Measurements from ENCODE around the gene NUDT3.

NUDT3 gene

DNA sequence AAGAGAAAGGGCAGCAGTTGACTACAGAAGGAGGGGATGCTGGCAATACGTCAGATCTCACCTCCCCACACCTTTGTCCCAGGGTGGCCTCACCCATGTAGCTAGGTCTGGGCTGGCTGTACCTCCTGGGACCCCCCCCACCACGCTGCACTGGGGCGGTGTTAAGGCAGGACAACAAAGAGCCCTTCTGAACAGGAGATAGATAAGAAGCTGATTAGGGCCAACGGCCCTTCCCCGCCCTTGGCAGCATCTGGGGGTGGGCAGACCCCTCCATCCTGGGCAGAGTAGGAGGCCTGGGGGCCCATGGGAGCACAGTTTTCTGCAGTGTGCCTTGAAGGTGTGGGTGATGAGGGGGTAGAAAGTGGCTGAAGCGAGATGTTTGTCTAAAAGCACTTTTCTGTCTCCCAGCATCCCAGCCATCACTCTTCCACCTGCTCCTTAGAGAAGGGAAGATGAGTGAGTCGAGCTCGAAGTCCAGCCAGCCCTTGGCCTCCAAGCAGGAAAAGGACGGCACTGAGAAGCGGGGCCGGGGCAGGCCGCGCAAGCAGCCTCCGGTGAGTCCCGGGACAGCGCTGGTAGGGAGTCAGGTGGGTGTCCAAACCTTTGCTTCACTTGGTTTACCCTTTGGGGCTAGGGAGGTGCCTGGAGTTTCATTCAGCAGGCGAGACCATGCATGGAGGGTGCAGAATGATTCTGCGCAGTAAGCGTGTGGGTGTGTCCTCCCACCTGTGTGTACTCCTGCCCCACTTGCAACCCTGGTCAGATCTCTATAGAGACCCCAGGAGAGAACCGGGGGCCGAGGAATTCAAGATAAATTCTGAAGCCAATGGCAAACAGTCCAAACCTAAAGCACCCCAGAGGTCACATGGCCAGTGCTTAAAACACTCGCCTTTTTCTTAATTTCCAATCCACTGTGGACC is 151.9 kb downstream of the NUDT3 start:
- ChIA-PET POLR2A (interaction anchor here (1.0 kb wide), 1 partner anchor 17 kb away, joined by 4 read pairs; no protein-coding TSS in a partner anchor), CTCF (no interaction called here)
- DNase-seq (ENCODE audit: extremely low spot score) = peak; percentile 1
- TF ChIP-seq TARDBP (IDR thresholded peaks at IDR 0.05) (no peak), ZNF384 (IDR thresholded peaks at IDR 0.05) (no peak), FOXK2 (IDR thresholded peaks at IDR 0.05) (no peak), FOXM1 (IDR thresholded peaks at IDR 0.05; ENCODE audit: borderline replicate concordance) (no peak), SP1 (IDR thresholded peaks at IDR 0.05) (no peak), SUZ12 (IDR thresholded peaks at IDR 0.05) (no peak), HDGF (IDR thresholded peaks at IDR 0.05; ENCODE audit: borderline replicate concordance) (no peak), CTBP1 (IDR thresholded peaks at IDR 0.05; ENCODE audit: borderline replicate concordance) (no peak)

DNA sequence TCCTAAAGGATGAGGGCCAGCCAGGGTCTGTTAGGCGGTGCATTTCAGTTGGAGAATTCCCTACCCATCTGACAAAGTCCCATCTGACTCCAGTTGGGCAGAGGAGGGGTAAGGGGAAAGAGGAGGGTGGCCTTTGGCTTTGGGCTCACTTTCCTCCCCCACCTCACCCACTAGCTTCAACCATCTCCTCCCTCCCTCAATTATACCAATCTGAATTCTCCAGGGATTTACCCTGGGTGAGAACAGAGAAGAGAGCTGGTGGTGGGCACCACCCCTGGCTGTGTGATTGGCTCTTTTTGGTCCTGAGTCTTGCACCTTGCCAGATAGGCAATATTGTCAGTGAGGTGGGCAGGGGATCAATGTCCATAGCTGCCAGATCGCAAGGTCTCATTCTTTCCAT is 152.6 kb downstream of the NUDT3 start:
- no peak for DNase-seq (ENCODE audit: extremely low spot score)
- CTCF ChIA-PET = no interaction called here
- POLR2A ChIA-PET = interaction anchor here (1.0 kb wide), 1 partner anchor 16 kb away, joined by 4 read pairs; no protein-coding TSS in a partner anchor
- no peak for TF ChIP-seq PKNOX1 (IDR thresholded peaks at IDR 0.05)
- TF ChIP-seq FOXA1 (IDR thresholded peaks at IDR 0.05) = no peak
- no peak for TF ChIP-seq HDGF (IDR thresholded peaks at IDR 0.05; ENCODE audit: borderline replicate concordance)
- no peak for TF ChIP-seq FOXK2 (IDR thresholded peaks at IDR 0.05)

DNA sequence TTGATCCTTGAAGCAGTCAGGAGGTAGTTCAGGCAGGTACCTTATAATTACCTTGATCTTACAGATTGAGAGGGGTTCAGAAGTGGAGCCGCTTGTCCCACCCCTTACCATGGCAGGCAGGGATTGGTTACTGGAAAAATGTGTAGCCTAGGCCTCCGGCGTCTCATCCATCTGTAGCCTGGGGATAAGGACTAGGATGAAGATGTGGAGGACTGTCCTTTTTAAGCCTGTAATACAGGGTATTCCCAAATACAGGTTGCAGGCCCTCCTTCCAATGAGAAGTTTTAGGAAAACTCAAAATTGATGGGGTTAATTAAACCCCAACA is 153.0 kb downstream of the NUDT3 start:
- DNase-seq (ENCODE audit: extremely low spot score) = peak; percentile 5
- TF ChIP-seq SUZ12 (IDR thresholded peaks at IDR 0.05) (no peak), ZNF384 (IDR thresholded peaks at IDR 0.05) (no peak)
- ChIA-PET POLR2A (interaction anchor here (1.0 kb wide), 1 partner anchor 16 kb away, joined by 4 read pairs; no protein-coding TSS in a partner anchor), CTCF (no interaction called here)

GRCh38 chr6:34238585-34239499 is 153.6 kb downstream of the NUDT3 start:
- ChIA-PET CTCF (no interaction called here), POLR2A (no interaction called here)
- peak; percentile 5 for DNase-seq (ENCODE audit: extremely low spot score)
- TF ChIP-seq PKNOX1 (IDR thresholded peaks at IDR 0.05) = peak; percentile 69
- TF ChIP-seq TARDBP (IDR thresholded peaks at IDR 0.05) = no peak

DNA sequence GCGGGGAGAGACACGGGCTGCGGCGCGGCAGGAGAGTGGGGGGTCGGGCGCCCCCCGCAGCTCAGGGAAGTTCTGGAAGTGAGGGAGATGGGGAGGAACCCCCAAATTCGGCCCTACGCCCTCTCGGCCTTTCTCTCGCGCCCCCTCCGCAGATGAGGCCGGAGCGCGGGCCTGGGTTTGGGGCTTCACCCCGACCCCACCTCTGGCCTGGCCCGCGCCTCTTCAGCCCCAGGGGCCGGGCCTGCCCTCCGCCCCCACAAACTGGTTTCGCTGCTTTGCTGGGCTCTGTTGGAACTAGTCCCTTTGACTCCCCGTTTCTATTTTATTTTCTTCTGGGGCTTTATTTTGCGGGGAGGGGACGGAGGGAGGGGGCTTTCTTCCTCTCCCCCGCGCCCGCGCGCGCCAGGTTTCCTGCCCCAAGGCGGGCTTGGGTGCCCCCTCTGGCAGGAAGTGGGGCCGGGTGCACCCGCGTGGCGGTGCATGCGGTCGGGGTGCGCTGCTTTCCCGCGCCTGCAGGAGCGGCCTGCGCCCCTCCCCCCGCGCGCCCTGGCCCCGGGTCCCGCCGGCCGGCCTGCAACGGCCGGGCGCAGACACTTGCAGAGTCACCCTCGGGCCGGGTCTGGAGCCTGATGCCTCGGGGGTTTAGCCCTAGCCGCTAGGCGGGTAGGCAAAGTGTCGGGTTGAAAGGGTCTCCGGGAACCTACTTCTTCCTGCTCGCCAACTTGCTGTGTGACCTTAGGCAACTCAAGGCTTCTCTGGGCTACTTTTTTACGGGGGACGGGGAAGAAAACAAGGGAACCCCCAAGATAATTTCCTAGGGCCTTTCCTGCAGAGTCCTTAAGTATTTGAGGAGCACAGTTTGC is 154.5 kb downstream of the NUDT3 start:
- peak; percentile 37 for DNase-seq (ENCODE audit: extremely low spot score)
- ChIA-PET POLR2A (interaction anchor here (1.0 to 2.2 kb wide), 4 partner anchors 11 to 42 kb away, joined by 3 to 21 read pairs (median 10); no protein-coding TSS in a partner anchor), CTCF (interaction anchor here (1.7 kb wide), 1 partner anchor 42 kb away, joined by 4 read pairs; no protein-coding TSS in a partner anchor)
- TF ChIP-seq L3MBTL2 (conservative IDR thresholded peaks at IDR 0.05) (peak; percentile 67), CTBP1 (IDR thresholded peaks at IDR 0.05; ENCODE audit: borderline replicate concordance) (no peak)

DNA sequence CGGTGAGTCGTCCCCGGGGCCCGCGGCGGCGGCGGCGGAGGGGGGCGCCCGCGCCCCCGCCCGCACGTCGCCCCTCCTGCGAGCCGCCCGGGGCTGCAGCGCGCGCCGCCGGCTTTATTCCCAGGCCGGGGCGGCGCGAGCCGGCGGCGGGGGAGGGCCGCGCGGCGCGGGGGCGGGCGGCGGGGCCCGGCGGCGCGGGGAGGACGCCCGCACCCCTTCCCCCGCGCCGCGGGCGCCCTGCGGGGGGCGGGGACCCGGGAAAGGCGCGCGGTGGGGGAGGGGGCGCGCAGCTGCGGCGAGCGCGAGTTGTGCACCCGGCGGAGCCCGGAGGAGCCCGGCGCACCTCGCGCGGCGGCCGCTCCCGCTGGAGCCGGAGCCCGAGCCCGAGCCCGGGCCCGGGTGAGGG is 155.2 kb downstream of the NUDT3 start:
- TF ChIP-seq NFRKB (IDR thresholded peaks at IDR 0.05) (no peak), ARNT (IDR thresholded peaks at IDR 0.05) (no peak), CTBP1 (IDR thresholded peaks at IDR 0.05; ENCODE audit: borderline replicate concordance) (no peak), PKNOX1 (IDR thresholded peaks at IDR 0.05) (no peak), FOXM1 (IDR thresholded peaks at IDR 0.05; ENCODE audit: borderline replicate concordance) (no peak), BHLHE40 (IDR thresholded peaks at IDR 0.05; ENCODE audit: borderline replicate concordance) (no peak), FOXA1 (IDR thresholded peaks at IDR 0.05) (no peak), LEF1 (IDR thresholded peaks at IDR 0.05; ENCODE audit: borderline replicate concordance) (no peak), TARDBP (IDR thresholded peaks at IDR 0.05) (no peak), ELF4 (IDR thresholded peaks at IDR 0.05) (no peak), HDGF (IDR thresholded peaks at IDR 0.05; ENCODE audit: borderline replicate concordance) (no peak), ZNF384 (IDR thresholded peaks at IDR 0.05) (no peak), L3MBTL2 (conservative IDR thresholded peaks at IDR 0.05) (no peak), SP1 (IDR thresholded peaks at IDR 0.05) (no peak), SUZ12 (IDR thresholded peaks at IDR 0.05) (no peak), FOXK2 (IDR thresholded peaks at IDR 0.05) (no peak)
- POLR2A ChIA-PET = interaction anchor here (0.5 to 2.2 kb wide), 9 partner anchors 10 to 177 kb away, joined by 3 to 21 read pairs (median 3); partner anchors contain the start of gene SMIM29
- CTCF ChIA-PET = interaction anchor here (1.3 to 1.7 kb wide), 2 partner anchors 12 to 41 kb away, joined by 3 to 4 read pairs; partner anchors contain the start of gene SMIM29
- peak; percentile 48 for DNase-seq (ENCODE audit: extremely low spot score)

Data from HEK293T (cell line).